NT2/D1 (cell line): ENCODE data around the gene IL3RA.

Experiments
- DNase-seq: peaks from one replicate; pipeline ENCODE4 v3.0.0-alpha.2; 2011; ENCODE audit warnings: low read depth, low spot score
- H3K27me3 ChIP-seq: 2 replicates; pipeline ENCODE4 v1.6.0; 2011; ENCODE audit warnings: mild to moderate bottlenecking; ENCODE audit not compliant: insufficient read length, insufficient read depth
- H3K36me3 ChIP-seq: 2 replicates; pipeline ENCODE4 v1.6.1; 2011; ENCODE audit warnings: mild to moderate bottlenecking, low read length, mixed read lengths; ENCODE audit not compliant: insufficient read depth, insufficient read length
- H3K4me1 ChIP-seq: 2 replicates; pipeline ENCODE4 v1.5.1; 2011; ENCODE audit not compliant: insufficient read depth, insufficient read length
- H3K4me3 ChIP-seq: 2 replicates; pipeline ENCODE4 v1.5.1; 2011; ENCODE audit warnings: low read depth; ENCODE audit not compliant: insufficient read length
- H3K9ac ChIP-seq: 2 replicates; pipeline ENCODE4 v1.6.0; 2011; ENCODE audit warnings: low read depth; ENCODE audit not compliant: insufficient read length
- H3K9me3 ChIP-seq: 2 replicates; pipeline ENCODE4 v1.5.1; 2011; ENCODE audit warnings: mild to moderate bottlenecking, low read length; ENCODE audit not compliant: insufficient read depth
- SUZ12 ChIP-seq: IDR thresholded peaks from 2 replicates; pipeline ENCODE4 v1.6.1; 2011; ENCODE audit not compliant: insufficient read length, insufficient read depth; ENCODE audit errors: extremely low read depth
- YY1 ChIP-seq: IDR thresholded peaks from 2 replicates; pipeline ENCODE4 v1.6.1; 2011; ENCODE audit not compliant: insufficient read length, insufficient read depth
- ZNF274 ChIP-seq: IDR thresholded peaks from 2 replicates; pipeline ENCODE4 v1.6.1; 2011; ENCODE audit warnings: mild to moderate bottlenecking, low read depth, low read length

Gene IL3RA

DNA sequence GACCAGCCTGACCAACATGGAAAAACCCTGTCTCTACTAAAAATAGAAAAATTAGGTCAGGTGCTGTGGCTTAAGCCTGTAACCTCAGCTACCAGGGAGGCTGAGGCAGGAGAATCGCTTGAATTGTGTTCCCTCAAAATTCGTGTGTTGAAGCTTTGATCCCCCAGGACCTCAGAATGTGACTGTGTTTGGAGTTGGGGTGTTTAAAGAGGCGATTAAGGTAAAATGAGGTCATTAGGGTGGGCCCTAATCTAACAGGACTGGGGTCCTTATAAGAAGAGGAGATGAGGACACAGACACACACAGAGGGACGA, 31.8 kb downstream of the IL3RA start:
- Histone ChIP-seq H3K4me1 (no peaks in the 10 kb centered on the region), H3K9me3 (no peaks in the 10 kb centered on the region), H3K9ac (no peak overlapping the region), H3K4me3 (no peak overlapping the region), H3K27me3 (no peaks in the 10 kb centered on the region), H3K36me3 (peaks cover 8% of the 10 kb centered on the region)
- DNase-seq: no peak
- TF ChIP-seq ZNF274 (no peak), SUZ12 (no peak), YY1 (no peak)

DNA sequence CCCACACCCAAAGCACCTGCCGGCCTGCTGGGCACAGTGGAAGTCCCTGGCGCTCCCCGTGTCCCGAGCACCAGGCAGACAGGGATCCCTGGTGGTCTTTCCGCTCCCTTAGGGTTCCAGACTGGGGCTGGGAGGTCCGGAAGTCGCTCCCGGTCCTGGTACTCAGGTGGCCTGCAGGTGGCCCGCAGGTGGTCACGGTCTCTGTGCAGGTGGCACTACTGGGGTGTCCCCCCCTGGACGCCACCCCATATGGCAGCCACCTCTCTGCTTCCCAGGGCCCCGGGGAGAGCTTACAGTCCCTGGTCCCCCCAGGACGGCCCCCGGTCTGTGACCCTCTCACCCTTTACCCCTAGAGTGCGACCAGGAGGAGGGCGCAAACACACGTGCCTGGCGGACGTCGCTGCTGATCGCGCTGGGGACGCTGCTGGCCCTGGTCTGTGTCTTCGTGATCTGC, 41.7 kb downstream of the IL3RA start:
- H3K27me3 ChIP-seq: no peaks in the 10 kb centered on the region

GRCh38 chrX:1380672-1381233, 44.2 kb downstream of the IL3RA start:
- H3K27me3 ChIP-seq: no peaks in the 10 kb centered on the region
- H3K9me3 ChIP-seq: peaks cover 6% of the 10 kb centered on the region; the same call in 1 of the 2 replicates
- H3K4me1 ChIP-seq: peaks cover 7% of the 10 kb centered on the region
- H3K4me3 ChIP-seq: no peak overlapping the region
- no peak for DNase-seq
- peaks cover 37% of the 10 kb centered on the region for H3K36me3 ChIP-seq
- H3K9ac ChIP-seq: no peak overlapping the region
- TF ChIP-seq SUZ12 (no peak), ZNF274 (no peak), YY1 (no peak)

More for the DNA sequence above, 41.7 kb downstream of the IL3RA start:
- Histone ChIP-seq H3K4me1 (peaks cover 7% of the 10 kb centered on the region), H3K36me3 (peaks cover 16% of the 10 kb centered on the region), H3K9ac (peak overlapping the region; percentile 32), H3K9me3 (peaks cover 6% of the 10 kb centered on the region; the same call in 1 of the 2 replicates), H3K4me3 (no peak overlapping the region)
- DNase-seq: no peak
- TF ChIP-seq YY1 (no peak), ZNF274 (no peak), SUZ12 (no peak)

DNA sequence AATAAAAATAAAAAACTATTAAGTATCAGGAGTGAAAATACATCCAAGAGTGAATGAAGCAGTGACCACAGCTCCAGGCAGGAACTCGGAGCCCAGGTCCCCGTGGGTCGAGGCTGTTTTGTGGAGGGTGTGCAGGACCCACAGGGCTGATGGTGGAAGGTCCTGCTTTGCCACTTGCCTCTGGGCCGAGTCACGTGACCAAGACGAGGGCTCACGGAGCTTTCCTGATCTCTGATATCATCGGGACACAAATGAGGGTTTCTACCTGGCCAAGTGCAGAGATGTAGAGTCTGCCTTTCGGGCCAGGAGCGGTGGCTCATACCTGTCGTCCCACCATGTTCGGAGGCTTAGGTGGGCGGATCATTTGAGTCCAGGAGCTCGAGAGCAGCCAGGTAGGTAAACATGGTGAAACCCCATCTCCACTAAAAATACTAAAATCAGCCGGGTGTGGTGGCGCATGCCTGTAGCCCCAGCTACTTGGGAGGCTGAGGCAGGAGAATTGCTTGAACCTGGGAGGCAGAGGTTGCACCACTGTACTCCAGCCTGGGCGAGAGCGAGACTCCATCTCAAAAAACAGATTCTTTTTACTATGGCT, 48.2 kb downstream of the IL3RA start:
- peaks cover 6% of the 10 kb centered on the region; the same call in 1 of the 2 replicates for H3K9me3 ChIP-seq
- H3K9ac ChIP-seq: no peak overlapping the region
- H3K27me3 ChIP-seq: no peaks in the 10 kb centered on the region
- peaks cover 12% of the 10 kb centered on the region for H3K4me1 ChIP-seq
- no peak for TF ChIP-seq ZNF274
- no peak for TF ChIP-seq SUZ12
- TF ChIP-seq YY1: no peak
- DNase-seq: no peak
- H3K4me3 ChIP-seq: no peak overlapping the region
- H3K36me3 ChIP-seq: peaks cover 70% of the 10 kb centered on the region

- H3K36me3 ChIP-seq: peaks cover 78% of the 10 kb centered on the region
These were observed 49.0 kb downstream of the IL3RA start for GRCh38 chrX:1385253-1386223.

DNA sequence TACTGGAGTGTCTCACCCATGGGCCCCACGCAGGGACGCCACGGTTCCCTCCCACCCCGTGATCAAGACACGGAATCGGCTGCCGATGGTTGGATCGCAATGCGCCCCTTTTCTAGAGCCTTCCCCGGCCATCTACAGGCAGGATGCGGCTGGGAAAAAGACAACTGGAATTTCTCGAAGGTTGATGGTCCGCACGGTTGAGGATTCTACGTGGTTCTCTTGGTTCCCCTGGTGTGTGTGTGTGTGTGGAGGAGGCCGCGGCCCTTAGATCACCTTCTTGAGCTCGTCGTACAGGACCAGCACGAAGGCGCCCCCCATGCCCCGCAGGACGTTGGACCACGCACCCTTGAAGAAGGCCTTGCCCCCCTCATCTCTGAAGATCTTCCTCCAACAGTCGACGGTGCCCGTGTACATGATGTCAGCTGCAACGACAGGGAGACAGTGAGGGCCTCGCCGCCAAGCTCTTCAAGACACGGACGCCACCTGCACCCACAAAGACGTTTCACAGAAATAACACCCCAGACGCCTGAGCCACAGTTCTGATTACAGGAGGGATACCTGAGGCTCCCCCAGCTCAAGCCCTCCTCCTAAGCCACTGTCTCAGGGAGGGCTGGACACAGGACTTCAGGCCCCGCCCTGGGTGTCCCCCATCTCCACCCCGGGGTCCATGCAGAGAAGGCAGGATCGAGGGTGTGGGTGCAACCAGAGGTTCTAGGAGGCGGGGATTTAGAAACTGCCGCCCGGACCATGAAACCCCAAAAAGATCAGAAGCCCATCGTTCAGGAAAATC, 49.9 kb downstream of the IL3RA start:
- Histone ChIP-seq H3K4me3 (no peak overlapping the region), H3K4me1 (peaks cover 12% of the 10 kb centered on the region), H3K27me3 (no peaks in the 10 kb centered on the region), H3K36me3 (peaks cover 88% of the 10 kb centered on the region), H3K9me3 (no peaks in the 10 kb centered on the region), H3K9ac (no peak overlapping the region)
- DNase-seq: no peak
- no peak for TF ChIP-seq SUZ12
- no peak for TF ChIP-seq ZNF274
- TF ChIP-seq YY1: no peak

More at GRCh38 chrX:1385253-1386223, 49.0 kb downstream of the IL3RA start:
- Histone ChIP-seq H3K9me3 (peaks cover 6% of the 10 kb centered on the region; the same call in 1 of the 2 replicates), H3K9ac (no peak overlapping the region), H3K4me3 (no peak overlapping the region), H3K4me1 (peaks cover 12% of the 10 kb centered on the region), H3K27me3 (no peaks in the 10 kb centered on the region)
- TF ChIP-seq SUZ12 (no peak), YY1 (no peak), ZNF274 (no peak)
- no peak for DNase-seq
